NCI-H1694 treated with DMSO at 0.1 percent for 48 hours (cell line): Measurements from ENCODE around the gene TPK1.
A peak's percentile ranks its signal among the peaks of the same experiment; 100 is the strongest.
"Not testable (repeated sequence)": the region's sequence is repeated elsewhere in the genome, so short reads cannot be mapped to it uniquely, and the experiment has no call there.

Experiments
- DNase-seq: peaks from one replicate; lab custom pipeline; 2025; lab: John Stamatoyannopoulos, UW

TPK1 gene

GRCh38 chr7:144777005-144777839 lies 58.6 kb downstream of the TPK1 start:
- DNase-seq: no peak

GRCh38 chr7:144776447-144776846 lies 59.4 kb downstream of the TPK1 start:
- no peak for DNase-seq

- no peak for DNase-seq
Measured at GRCh38 chr7:144775749-144776148, 60.1 kb downstream of the TPK1 start.

- DNase-seq: no peak
Measured at GRCh38 chr7:144771927-144772326, 63.9 kb downstream of the TPK1 start.

GRCh38 chr7:144771174-144771573 lies 64.7 kb downstream of the TPK1 start:
- no peak for DNase-seq

GRCh38 chr7:144769352-144769751 lies 66.5 kb downstream of the TPK1 start:
- DNase-seq: no peak

GRCh38 chr7:144768633-144769032 lies 67.2 kb downstream of the TPK1 start:
- no peak for DNase-seq

GRCh38 chr7:144763291-144763690 lies 72.6 kb downstream of the TPK1 start:
- no peak for DNase-seq

GRCh38 chr7:144762853-144763252 lies 73.0 kb downstream of the TPK1 start:
- DNase-seq: no peak

GRCh38 chr7:144761493-144761892 lies 74.4 kb downstream of the TPK1 start:
- no peak for DNase-seq

GRCh38 chr7:144759653-144760052 lies 76.2 kb downstream of the TPK1 start:
- DNase-seq: no peak

- no peak for DNase-seq
Measured at GRCh38 chr7:144747936-144748335, 87.9 kb downstream of the TPK1 start.

GRCh38 chr7:144738708-144739314 lies 97.0 kb downstream of the TPK1 start:
- peak; percentile 29 for DNase-seq

GRCh38 chr7:144738146-144738545 lies 97.7 kb downstream of the TPK1 start:
- no peak for DNase-seq

GRCh38 chr7:144736880-144737493 lies 98.9 kb downstream of the TPK1 start:
- DNase-seq: no peak

- DNase-seq: no peak
Measured at GRCh38 chr7:144735505-144736276, 100.2 kb downstream of the TPK1 start.

GRCh38 chr7:144731661-144732351 lies 104.0 kb downstream of the TPK1 start:
- DNase-seq: no peak

- no peak for DNase-seq
Measured at GRCh38 chr7:144730224-144730623, 105.6 kb downstream of the TPK1 start.

GRCh38 chr7:144729226-144729625 lies 106.6 kb downstream of the TPK1 start:
- no peak for DNase-seq

- DNase-seq: no peak
Measured at GRCh38 chr7:144728551-144728950, 107.3 kb downstream of the TPK1 start.

GRCh38 chr7:144726840-144727239 lies 109.0 kb downstream of the TPK1 start:
- not testable (repeated sequence) for DNase-seq

GRCh38 chr7:144725070-144725469 lies 110.8 kb downstream of the TPK1 start:
- DNase-seq: no peak
